ENCODE measurements around the gene NEK3.
"Not testable (repeated sequence)": the region's sequence is repeated elsewhere in the genome, so short reads cannot be mapped to it uniquely, and the experiment has no call there.

GRCh38 chr13:52204546-52204945, 45.1 kb upstream of the NEK3 start:
- not testable (repeated sequence) for TF ChIP-seq CBX8, CTCF (IDR thresholded peaks at IDR 0.05)
